Osteoblast (primary cell): ENCODE results near the gene CRTC1. TPM values are rescaled to one million over a fixed set of nuclear protein-coding genes. Genes with fewer than 3 reads are reported as not detected.
A peak's percentile ranks its signal among the peaks of the same experiment; 100 is the strongest.

Source experiments
- DNase-seq: peaks from one replicate; pipeline ENCODE4 v3.0.0; 2011; ENCODE audit warnings: low spot score, mixed read lengths; ENCODE audit not compliant: insufficient read length; ENCODE audit errors: missing footprints
- H2AFZ ChIP-seq: 2 replicates; pipeline ENCODE4 v1.6.0; 2011; ENCODE audit warnings: mild to moderate bottlenecking, low read length
- H3K27ac ChIP-seq: 2 replicates; pipeline ENCODE4 v1.5.1; 2011; ENCODE audit warnings: mild to moderate bottlenecking, low read depth, low read length, moderate library complexity
- H3K27me3 ChIP-seq: 2 replicates; pipeline ENCODE4 v1.6.0; 2012; ENCODE audit warnings: mild to moderate bottlenecking, control low read depth, inconsistent platforms, low read length, moderate library complexity; ENCODE audit not compliant: insufficient read depth
- H3K36me3 ChIP-seq: 2 replicates; pipeline ENCODE4 v1.5.1; 2011; ENCODE audit warnings: mild to moderate bottlenecking, low read length, control low read depth, moderate library complexity; ENCODE audit not compliant: insufficient read depth
- H3K4me1 ChIP-seq: 2 replicates; pipeline ENCODE4 v1.5.1; 2011; ENCODE audit warnings: mild to moderate bottlenecking, low read length, control low read depth, moderate library complexity; ENCODE audit not compliant: insufficient read depth
- H3K4me2 ChIP-seq: 2 replicates; pipeline ENCODE4 v1.6.0; 2011; ENCODE audit warnings: mild to moderate bottlenecking, low read length; ENCODE audit not compliant: insufficient read depth
- H3K4me3 ChIP-seq: fragments of 200-600 bp; sonication (generic); 3 replicates; pipeline ENCODE4 v1.5.1; 2012; ENCODE audit warnings: mild to moderate bottlenecking, low read length, inconsistent platforms; ENCODE audit not compliant: insufficient read depth
- H3K79me2 ChIP-seq: 2 replicates; pipeline ENCODE4 v1.6.0; 2012; ENCODE audit warnings: mild to moderate bottlenecking, low read length, control low read depth, inconsistent platforms; ENCODE audit not compliant: insufficient read depth
- H3K9me3 ChIP-seq: 2 replicates; pipeline ENCODE4 v1.5.1; 2011; ENCODE audit warnings: low read depth, low read length, control low read depth
- H4K20me1 ChIP-seq: 2 replicates; pipeline ENCODE4 v1.6.0; 2012; ENCODE audit warnings: mild to moderate bottlenecking, low read length, control low read depth; ENCODE audit not compliant: insufficient read depth
- total RNA-seq: library from RNA; depleted of rRNA; stranded (reverse); fragments of >200 nt; gene quantifications from 2 replicates; pipeline ENCODE4 v1.2.3, GENCODE V29; 2012
- TF ChIP-seq, protein P1 (sequence below): IDR thresholded peaks from 2 replicates; pipeline ENCODE4 v1.5.1; 2011; ENCODE audit warnings: mild to moderate bottlenecking, low read depth, low read length, moderate library complexity; ENCODE audit errors: extremely low read depth

Gene CRTC1
- total RNA-seq, 1 donor = 4.0 TPM

DNA sequence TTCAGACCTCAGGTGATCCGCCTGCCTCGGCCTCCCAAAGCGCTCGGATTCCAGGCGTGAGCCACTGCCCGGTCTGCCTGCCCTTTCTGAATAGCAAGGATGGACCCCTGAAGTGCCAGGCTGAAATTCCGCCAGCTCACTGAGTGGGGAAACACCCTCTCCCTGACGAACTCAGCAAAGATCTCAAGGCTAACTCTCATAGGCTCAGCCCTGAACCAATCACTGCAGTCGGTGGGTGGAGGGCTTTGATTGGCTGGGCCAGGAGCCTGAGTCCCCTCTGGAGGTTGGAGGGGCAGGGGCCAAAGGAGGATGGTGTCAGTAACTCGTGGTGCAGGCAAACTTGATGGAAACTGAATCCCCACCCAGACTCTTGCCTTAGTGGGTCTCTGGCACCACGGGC lies 118.9 kb downstream of the CRTC1 start:
- no peak overlapping the region for H3K4me2 ChIP-seq
- no peaks in the 10 kb centered on the region for H3K9me3 ChIP-seq
- no peaks in the 10 kb centered on the region for H3K4me1 ChIP-seq
- no peak overlapping the region for H3K4me3 ChIP-seq
- no peaks in the 10 kb centered on the region for H4K20me1 ChIP-seq
- peak; percentile 73 for DNase-seq
- H2AFZ ChIP-seq = no peak overlapping the region
- H3K27me3 ChIP-seq = peaks cover 24% of the 10 kb centered on the region
- TF ChIP-seq, protein P1, sequence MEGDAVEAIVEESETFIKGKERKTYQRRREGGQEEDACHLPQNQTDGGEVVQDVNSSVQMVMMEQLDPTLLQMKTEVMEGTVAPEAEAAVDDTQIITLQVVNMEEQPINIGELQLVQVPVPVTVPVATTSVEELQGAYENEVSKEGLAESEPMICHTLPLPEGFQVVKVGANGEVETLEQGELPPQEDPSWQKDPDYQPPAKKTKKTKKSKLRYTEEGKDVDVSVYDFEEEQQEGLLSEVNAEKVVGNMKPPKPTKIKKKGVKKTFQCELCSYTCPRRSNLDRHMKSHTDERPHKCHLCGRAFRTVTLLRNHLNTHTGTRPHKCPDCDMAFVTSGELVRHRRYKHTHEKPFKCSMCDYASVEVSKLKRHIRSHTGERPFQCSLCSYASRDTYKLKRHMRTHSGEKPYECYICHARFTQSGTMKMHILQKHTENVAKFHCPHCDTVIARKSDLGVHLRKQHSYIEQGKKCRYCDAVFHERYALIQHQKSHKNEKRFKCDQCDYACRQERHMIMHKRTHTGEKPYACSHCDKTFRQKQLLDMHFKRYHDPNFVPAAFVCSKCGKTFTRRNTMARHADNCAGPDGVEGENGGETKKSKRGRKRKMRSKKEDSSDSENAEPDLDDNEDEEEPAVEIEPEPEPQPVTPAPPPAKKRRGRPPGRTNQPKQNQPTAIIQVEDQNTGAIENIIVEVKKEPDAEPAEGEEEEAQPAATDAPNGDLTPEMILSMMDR = no peak
- H3K27ac ChIP-seq = no peak overlapping the region
- no peaks in the 10 kb centered on the region for H3K79me2 ChIP-seq
- no peaks in the 10 kb centered on the region for H3K36me3 ChIP-seq

DNA sequence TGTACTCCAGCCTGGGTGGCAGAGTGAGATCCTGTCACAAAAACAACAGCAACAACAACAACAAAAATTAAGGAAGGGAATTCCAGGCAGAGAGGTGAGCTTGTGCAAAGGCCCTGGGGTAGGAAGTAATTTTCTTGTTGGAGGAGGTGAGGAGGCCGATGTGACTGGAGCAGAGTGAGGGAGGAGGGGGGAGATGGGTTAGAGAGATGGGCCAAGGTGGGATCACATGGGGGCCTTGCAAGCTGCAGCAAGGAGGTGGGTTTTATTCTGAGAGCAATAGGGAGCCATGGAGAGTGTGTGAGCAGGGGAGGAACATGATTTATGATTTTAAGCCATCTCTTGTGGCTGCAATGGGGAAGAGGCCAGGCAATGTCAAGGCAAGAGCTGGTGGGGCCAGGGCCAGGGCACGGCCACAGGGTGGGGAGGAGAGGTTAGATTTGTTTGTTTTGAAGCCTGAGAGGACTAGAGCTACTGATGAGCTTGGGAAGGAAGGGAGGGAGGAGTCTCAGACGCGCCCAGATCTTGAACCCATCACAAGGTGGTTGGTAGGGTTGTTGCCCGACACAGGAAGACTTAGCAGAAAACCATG lies 120.2 kb downstream of the CRTC1 start:
- no peaks in the 10 kb centered on the region for H4K20me1 ChIP-seq
- peaks cover 20% of the 10 kb centered on the region for H3K27me3 ChIP-seq
- no peaks in the 10 kb centered on the region for H3K36me3 ChIP-seq
- H3K79me2 ChIP-seq = no peaks in the 10 kb centered on the region
- TF ChIP-seq, protein P1 = no peak
- peaks cover 9% of the 10 kb centered on the region for H3K4me1 ChIP-seq
- no peaks in the 10 kb centered on the region for H3K9me3 ChIP-seq
- no peak overlapping the region for H3K27ac ChIP-seq
- no peak overlapping the region for H3K4me2 ChIP-seq
- peak; percentile 44 for DNase-seq
- H2AFZ ChIP-seq = no peak overlapping the region
- no peak overlapping the region for H3K4me3 ChIP-seq

DNA sequence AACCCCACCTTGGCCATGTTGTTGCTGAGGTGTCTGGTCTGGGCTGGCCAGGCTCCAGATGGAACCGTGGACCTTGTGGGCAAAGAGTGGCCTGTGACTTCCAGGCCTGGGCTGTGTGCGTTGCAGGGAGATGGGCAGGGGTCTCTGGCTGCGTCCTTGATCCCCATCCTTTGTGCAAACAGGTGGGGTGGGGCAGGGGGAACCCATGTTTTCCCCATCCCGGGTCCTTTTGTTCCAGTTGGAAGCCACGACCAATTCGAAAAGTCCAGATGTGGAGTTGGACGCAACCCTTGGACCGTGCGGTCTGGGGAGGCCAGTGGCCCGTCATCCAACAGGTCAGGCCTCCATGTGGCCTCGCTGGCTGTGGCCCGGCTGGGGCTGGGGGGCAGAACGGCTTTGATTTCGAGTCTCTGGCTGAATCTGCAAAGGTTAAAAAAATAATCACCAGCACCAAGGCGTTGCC lies 120.7 kb downstream of the CRTC1 start:
- Histone ChIP-seq H3K4me3 (no peak overlapping the region), H4K20me1 (no peaks in the 10 kb centered on the region), H3K9me3 (no peaks in the 10 kb centered on the region), H2AFZ (no peak overlapping the region), H3K4me2 (no peak overlapping the region), H3K4me1 (peaks cover 13% of the 10 kb centered on the region), H3K27ac (no peak overlapping the region), H3K27me3 (peaks cover 15% of the 10 kb centered on the region), H3K79me2 (no peaks in the 10 kb centered on the region), H3K36me3 (no peaks in the 10 kb centered on the region)
- DNase-seq = peak; percentile 41
- TF ChIP-seq, protein P1 = no peak

DNA sequence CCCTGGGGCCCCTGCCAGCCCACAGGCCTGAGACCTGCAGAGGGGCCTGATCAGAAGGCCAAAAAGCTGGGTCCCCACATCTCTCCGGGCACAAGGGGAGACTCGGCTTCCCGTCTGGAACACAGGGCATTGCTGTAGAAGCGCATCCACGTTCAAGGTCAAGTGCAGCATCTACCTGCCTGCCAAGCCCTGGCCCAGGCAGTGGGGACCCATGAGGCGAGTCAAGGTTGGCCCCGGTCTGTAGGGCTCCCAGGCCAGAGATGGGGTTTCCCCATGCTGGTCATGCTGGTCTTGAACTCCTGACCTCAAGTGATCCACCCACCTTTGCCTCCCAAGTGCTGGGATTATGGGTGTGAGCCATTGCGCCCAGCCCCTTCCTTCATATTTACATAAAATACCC lies 121.2 kb downstream of the CRTC1 start:
- Histone ChIP-seq H3K27ac (no peak overlapping the region), H3K4me3 (no peak overlapping the region), H3K79me2 (no peaks in the 10 kb centered on the region), H3K36me3 (no peaks in the 10 kb centered on the region), H3K9me3 (no peaks in the 10 kb centered on the region), H3K4me1 (peaks cover 18% of the 10 kb centered on the region), H4K20me1 (no peaks in the 10 kb centered on the region), H3K27me3 (peaks cover 10% of the 10 kb centered on the region), H3K4me2 (no peak overlapping the region), H2AFZ (no peak overlapping the region)
- DNase-seq = no peak
- TF ChIP-seq, protein P1 = no peak
